Brain microvascular endothelial cell (primary cell): ENCODE results near the gene TLE2.
"Not testable (repeated sequence)": the region's sequence is repeated elsewhere in the genome, so short reads cannot be mapped to it uniquely, and the experiment has no call there.

Experiments used
- DNase-seq: peaks from one replicate; pipeline ENCODE4 v3.0.0-alpha.2; 2020
- H3K27ac ChIP-seq: fragments of 250-450 bp; sonication (Bioruptor Pico); 2 replicates; pipeline ENCODE4 v1.5.1; 2020; ENCODE audit warnings: mild to moderate bottlenecking, moderate library complexity
- H3K27me3 ChIP-seq: fragments of 250-450 bp; sonication (Bioruptor Pico); replicated peaks from 2 replicates; pipeline ENCODE4 v1.5.1; 2020; ENCODE audit warnings: mild to moderate bottlenecking
- H3K36me3 ChIP-seq: fragments of 250-450 bp; sonication (Bioruptor Pico); replicated peaks from 2 replicates; pipeline ENCODE4 v1.5.1; 2020; ENCODE audit warnings: mild to moderate bottlenecking
- H3K4me3 ChIP-seq: 2 replicates; pipeline ENCODE4 v1.5.1; 2011; ENCODE audit warnings: low read depth, mild to moderate bottlenecking, control low read depth, low read length, moderate library complexity
- CTCF ChIP-seq: IDR thresholded peaks from 2 replicates; pipeline ENCODE4 v1.5.1; 2011; ENCODE audit warnings: low read depth, mild to moderate bottlenecking, moderate library complexity, low read length, control low read depth, inconsistent platforms; ENCODE audit errors: missing control alignments
- in situ Hi-C: cut with HindIII; loops from 2 replicates; pipeline ENCODE4 v1.10.0; 2017; ENCODE audit warnings: low sequenced_read_pairs, low pct_ligation_motif_present

TLE2 gene

GRCh38 chr19:3041761-3042620 lies 12.9 kb upstream of the TLE2 start:
- H3K27ac ChIP-seq = no peak overlapping the region
- in situ Hi-C loops = no loop called here
- no peak overlapping the region for H3K4me3 ChIP-seq
- TF ChIP-seq CTCF = no peak
- H3K36me3 ChIP-seq = no peaks in the 10 kb centered on the region
- no peaks in the 10 kb centered on the region for H3K27me3 ChIP-seq
- DNase-seq = no peak

GRCh38 chr19:3041327-3041726 lies 12.2 kb upstream of the TLE2 start:
- Histone ChIP-seq H3K27ac (no peak overlapping the region), H3K27me3 (no peaks in the 10 kb centered on the region), H3K36me3 (no peaks in the 10 kb centered on the region), H3K4me3 (no peak overlapping the region)
- no peak for TF ChIP-seq CTCF
- DNase-seq = no peak
- in situ Hi-C loops = no loop called here

- no peak for TF ChIP-seq CTCF
- H3K27ac ChIP-seq = no peak overlapping the region
- no peak overlapping the region for H3K4me3 ChIP-seq
- DNase-seq = no peak
- H3K36me3 ChIP-seq = no peaks in the 10 kb centered on the region
- in situ Hi-C loops = no loop called here
- H3K27me3 ChIP-seq = no peaks in the 10 kb centered on the region
Observed at GRCh38 chr19:3039641-3040077, 10.6 kb upstream of the TLE2 start.

- Histone ChIP-seq H3K4me3 (no peak overlapping the region), H3K27me3 (no peaks in the 10 kb centered on the region), H3K27ac (no peak overlapping the region), H3K36me3 (no peaks in the 10 kb centered on the region)
- in situ Hi-C loops = no loop called here
- no peak for TF ChIP-seq CTCF
- no peak for DNase-seq
Observed at GRCh38 chr19:3039125-3039524, 10.0 kb upstream of the TLE2 start.

- no peak for TF ChIP-seq CTCF
- no peak for DNase-seq
- H3K27me3 ChIP-seq = peaks cover 3% of the 10 kb centered on the region
- no peak overlapping the region for H3K27ac ChIP-seq
- in situ Hi-C loops = no loop called here
- no peaks in the 10 kb centered on the region for H3K36me3 ChIP-seq
- no peak overlapping the region for H3K4me3 ChIP-seq
Observed at GRCh38 chr19:3038214-3038613, 9.1 kb upstream of the TLE2 start.

GRCh38 chr19:3036977-3037544 lies 8.0 kb upstream of the TLE2 start:
- H3K4me3 ChIP-seq, DNase-seq, H3K36me3 ChIP-seq, H3K27me3 ChIP-seq, in situ Hi-C loops, H3K27ac ChIP-seq: not testable (repeated sequence)
